ENCODE data around the gene ZNF155. TPM values are rescaled to one million over a fixed set of nuclear protein-coding genes. Genes with fewer than 3 reads are reported as not detected.

ZNF155 gene
- polyA plus RNA-seq, 1 of the 3 experiments (the other 2 are of a cell fraction), result 2.1 TPM

DNA sequence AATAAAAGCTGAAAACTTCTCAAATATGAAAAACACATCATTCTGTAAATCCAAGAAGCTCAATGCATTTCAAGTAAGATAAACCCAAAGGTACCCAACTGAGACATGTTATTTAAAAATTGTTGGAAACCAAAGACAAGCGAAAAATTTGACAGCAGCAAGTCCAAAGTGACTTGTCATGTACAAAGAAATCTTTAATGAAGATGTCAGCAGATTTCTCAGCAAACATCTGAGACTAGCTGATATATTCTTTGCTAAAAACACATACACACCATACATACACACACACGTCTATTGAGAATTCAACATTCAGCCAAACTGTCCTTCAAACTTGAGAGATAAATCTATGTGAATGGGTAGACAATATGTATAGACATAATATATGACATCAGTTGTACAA is 35.5 kb downstream of the ZNF155 start:
- H3K4me3 ChIP-seq (ENCODE audit: low read depth in 2 of 2, low read length in 1 of 2), result no peak overlapping the region
- H2AFZ ChIP-seq (ENCODE audit: low read depth), result no peak overlapping the region
- H3K9me3 ChIP-seq, result no peaks in the 10 kb centered on the region
- no peaks in the 10 kb centered on the region for H3K27me3 ChIP-seq (ENCODE audit: insufficient read depth)
- no peak overlapping the region for H3K9ac ChIP-seq
- H3K4me1 ChIP-seq (ENCODE audit: control insufficient read depth in 1 of 2, insufficient read depth in 2 of 2, low read depth in 1 of 2, low read length in 1 of 2), result no peaks in the 10 kb centered on the region
- no peaks in the 10 kb centered on the region for H3K79me2 ChIP-seq (ENCODE audit: insufficient read depth)
- ChIA-PET POLR2A (no interaction called here), CTCF (interaction anchor here (1.0 kb wide), 2 partner anchors 16 to 180 kb away, joined by 3 read pairs; no protein-coding TSS in a partner anchor)
- TF ChIP-seq CHD2 (IDR thresholded peaks at IDR 0.05; ENCODE audit: low read length, partially characterized antibody) (no peak), PBX3 (IDR thresholded peaks at IDR 0.05) (no peak), GATA2 (CRISPR knock-in tag; IDR thresholded peaks at IDR 0.05) (no peak), EZH2phosphoT487 (IDR thresholded peaks at IDR 0.05; ENCODE audit: borderline replicate concordance, low read depth) (no peak), SMC3 (IDR thresholded peaks at IDR 0.05; ENCODE audit: low read depth, low read length) (no peak), RAD21 (IDR thresholded peaks at IDR 0.05; ENCODE audit: low read length) (no peak), NFIC (IDR thresholded peaks at IDR 0.05; ENCODE audit: borderline replicate concordance) (no peak), TCF12 (IDR thresholded peaks at IDR 0.05) (no peak), ELF1 (IDR thresholded peaks at IDR 0.05) (no peak), MEF2A (IDR thresholded peaks at IDR 0.05; ENCODE audit: borderline replicate concordance, low read depth) (no peak)
- TF ChIP-seq, protein P1, sequence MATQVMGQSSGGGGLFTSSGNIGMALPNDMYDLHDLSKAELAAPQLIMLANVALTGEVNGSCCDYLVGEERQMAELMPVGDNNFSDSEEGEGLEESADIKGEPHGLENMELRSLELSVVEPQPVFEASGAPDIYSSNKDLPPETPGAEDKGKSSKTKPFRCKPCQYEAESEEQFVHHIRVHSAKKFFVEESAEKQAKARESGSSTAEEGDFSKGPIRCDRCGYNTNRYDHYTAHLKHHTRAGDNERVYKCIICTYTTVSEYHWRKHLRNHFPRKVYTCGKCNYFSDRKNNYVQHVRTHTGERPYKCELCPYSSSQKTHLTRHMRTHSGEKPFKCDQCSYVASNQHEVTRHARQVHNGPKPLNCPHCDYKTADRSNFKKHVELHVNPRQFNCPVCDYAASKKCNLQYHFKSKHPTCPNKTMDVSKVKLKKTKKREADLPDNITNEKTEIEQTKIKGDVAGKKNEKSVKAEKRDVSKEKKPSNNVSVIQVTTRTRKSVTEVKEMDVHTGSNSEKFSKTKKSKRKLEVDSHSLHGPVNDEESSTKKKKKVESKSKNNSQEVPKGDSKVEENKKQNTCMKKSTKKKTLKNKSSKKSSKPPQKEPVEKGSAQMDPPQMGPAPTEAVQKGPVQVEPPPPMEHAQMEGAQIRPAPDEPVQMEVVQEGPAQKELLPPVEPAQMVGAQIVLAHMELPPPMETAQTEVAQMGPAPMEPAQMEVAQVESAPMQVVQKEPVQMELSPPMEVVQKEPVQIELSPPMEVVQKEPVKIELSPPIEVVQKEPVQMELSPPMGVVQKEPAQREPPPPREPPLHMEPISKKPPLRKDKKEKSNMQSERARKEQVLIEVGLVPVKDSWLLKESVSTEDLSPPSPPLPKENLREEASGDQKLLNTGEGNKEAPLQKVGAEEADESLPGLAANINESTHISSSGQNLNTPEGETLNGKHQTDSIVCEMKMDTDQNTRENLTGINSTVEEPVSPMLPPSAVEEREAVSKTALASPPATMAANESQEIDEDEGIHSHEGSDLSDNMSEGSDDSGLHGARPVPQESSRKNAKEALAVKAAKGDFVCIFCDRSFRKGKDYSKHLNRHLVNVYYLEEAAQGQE (IDR thresholded peaks at IDR 0.05; ENCODE audit: low read depth, low read length), result no peak
- TF ChIP-seq, protein P2, sequence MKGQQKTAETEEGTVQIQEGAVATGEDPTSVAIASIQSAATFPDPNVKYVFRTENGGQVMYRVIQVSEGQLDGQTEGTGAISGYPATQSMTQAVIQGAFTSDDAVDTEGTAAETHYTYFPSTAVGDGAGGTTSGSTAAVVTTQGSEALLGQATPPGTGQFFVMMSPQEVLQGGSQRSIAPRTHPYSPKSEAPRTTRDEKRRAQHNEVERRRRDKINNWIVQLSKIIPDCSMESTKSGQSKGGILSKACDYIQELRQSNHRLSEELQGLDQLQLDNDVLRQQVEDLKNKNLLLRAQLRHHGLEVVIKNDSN (IDR thresholded peaks at IDR 0.05; ENCODE audit: borderline replicate concordance, low read depth), result no peak
- no peaks in the 10 kb centered on the region for H3K36me3 ChIP-seq (replicated peaks in 1 of 2; ENCODE audit: control insufficient read depth in 1 of 2, insufficient read depth in 2 of 2, low read length in 1 of 2)
- DNase-seq, result no peak
- no peak overlapping the region for H3K4me2 ChIP-seq
- H3F3A ChIP-seq (replicated peaks; ENCODE audit: insufficient read depth), result no peaks in the 10 kb centered on the region
- no peak overlapping the region for H3K27ac ChIP-seq (ENCODE audit: low read depth in 2 of 2, low read length in 1 of 2)
- no peaks in the 10 kb centered on the region for H4K20me1 ChIP-seq (ENCODE audit: insufficient read depth)
- WGBS (ENCODE audit: low lambda C conversion rate), result 6% methylated on average over 2 of the region's 2 CpGs
- H3K9me2 ChIP-seq, result no peaks in the 10 kb centered on the region

DNA sequence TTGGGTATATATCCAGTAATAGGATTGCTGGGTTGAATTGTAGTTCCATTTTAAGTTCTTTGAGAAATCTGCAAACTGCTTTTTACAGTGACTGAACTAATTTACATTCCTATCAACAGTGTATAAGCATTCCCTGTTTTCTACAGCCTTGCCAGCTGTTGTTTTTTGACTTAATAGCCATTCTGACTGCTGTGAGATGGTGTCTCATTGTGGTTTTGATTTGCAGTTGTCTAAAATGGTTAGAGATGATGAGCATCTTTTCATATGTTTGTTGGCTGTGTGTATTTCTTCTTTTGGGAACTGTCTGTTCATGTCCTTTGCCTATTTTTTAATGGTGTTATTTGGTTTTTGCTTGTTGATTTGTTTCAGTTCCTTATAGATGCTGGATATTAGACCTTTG is 37.2 kb downstream of the ZNF155 start:
- DNase-seq, result no peak
- Histone ChIP-seq H3K79me2 (ENCODE audit: insufficient read depth) (peaks cover 9% of the 10 kb centered on the region), H3K4me3 (ENCODE audit: low read depth in 2 of 2, low read length in 1 of 2) (no peak overlapping the region), H3K4me2 (no peak overlapping the region), H2AFZ (ENCODE audit: low read depth) (no peak overlapping the region), H4K20me1 (ENCODE audit: insufficient read depth) (no peaks in the 10 kb centered on the region), H3K27me3 (ENCODE audit: insufficient read depth) (no peaks in the 10 kb centered on the region), H3K4me1 (ENCODE audit: control insufficient read depth in 1 of 2, insufficient read depth in 2 of 2, low read depth in 1 of 2, low read length in 1 of 2) (peaks cover 0 to 8% of the 10 kb centered on the region in 2 experiments; a peak in 2 of 4 replicates), H3F3A (replicated peaks; ENCODE audit: insufficient read depth) (no peaks in the 10 kb centered on the region), H3K9me2 (no peaks in the 10 kb centered on the region), H3K36me3 (replicated peaks in 1 of 2; ENCODE audit: control insufficient read depth in 1 of 2, insufficient read depth in 2 of 2, low read length in 1 of 2) (no peaks in the 10 kb centered on the region), H3K27ac (ENCODE audit: low read depth in 2 of 2, low read length in 1 of 2) (no peak overlapping the region), H3K9ac (no peak overlapping the region), H3K9me3 (no peaks in the 10 kb centered on the region)
- CTCF ChIA-PET, result no interaction called here
- POLR2A ChIA-PET, result no interaction called here
- TF ChIP-seq FOXJ3 (CRISPR knock-in tag; IDR thresholded peaks at IDR 0.05), result no peak
- no peak for TF ChIP-seq GATA2 (CRISPR knock-in tag; IDR thresholded peaks at IDR 0.05)
- TF ChIP-seq MEF2A (IDR thresholded peaks at IDR 0.05; ENCODE audit: borderline replicate concordance, low read depth), result no peak
- TF ChIP-seq CHD2 (IDR thresholded peaks at IDR 0.05; ENCODE audit: low read length, partially characterized antibody), result no peak
- TF ChIP-seq FOSL2 (IDR thresholded peaks at IDR 0.05; ENCODE audit: borderline replicate concordance, low read depth), result no peak
- TF ChIP-seq EZH2phosphoT487 (IDR thresholded peaks at IDR 0.05; ENCODE audit: borderline replicate concordance, low read depth), result no peak
- TF ChIP-seq NFIC (IDR thresholded peaks at IDR 0.05; ENCODE audit: borderline replicate concordance), result no peak
- no peak for TF ChIP-seq GABPA (IDR thresholded peaks at IDR 0.05; ENCODE audit: low read depth)
- TF ChIP-seq MAX (IDR thresholded peaks at IDR 0.05; ENCODE audit: low read depth), result no peak
- TF ChIP-seq JUND (IDR thresholded peaks at IDR 0.05), result no peak
- no peak for TF ChIP-seq PBX3 (IDR thresholded peaks at IDR 0.05)
- no peak for TF ChIP-seq YY1 (IDR thresholded peaks at IDR 0.05; ENCODE audit: low read depth)

All from SK-N-SH (cell line).